ENCODE measurements around the gene CHST8. TPM values are rescaled to one million over a fixed set of nuclear protein-coding genes. Genes with fewer than 3 reads are reported as not detected.
A peak's percentile ranks its signal among the peaks of the same experiment; 100 is the strongest.

CHST8 gene
- total RNA-seq, 1 donor from 2014 or later = not detected

GRCh38 chr19:33678796-33679585 is 57.2 kb downstream of the CHST8 start:
- H3K36me3 ChIP-seq (ENCODE audit: control insufficient read depth, insufficient read depth, low read length) = no peaks in the 10 kb centered on the region
- TF ChIP-seq CTCF (IDR thresholded peaks at IDR 0.05; ENCODE audit: insufficient read depth, low read length, poor library complexity, severe bottlenecking) = no peak
- H3K4me3 ChIP-seq (ENCODE audit: low read depth, low read length) = no peak overlapping the region
- no peak for DNase-seq (ENCODE audit: low read depth)
- peaks cover 5% of the 10 kb centered on the region for H3K27me3 ChIP-seq (ENCODE audit: control insufficient read depth, insufficient read depth, low read length)

- no peak overlapping the region for H3K4me3 ChIP-seq (ENCODE audit: low read depth, low read length)
- peaks cover 12% of the 10 kb centered on the region for H3K27me3 ChIP-seq (ENCODE audit: control insufficient read depth, insufficient read depth, low read length)
- no peak for DNase-seq (ENCODE audit: low read depth)
- TF ChIP-seq CTCF (IDR thresholded peaks at IDR 0.05; ENCODE audit: insufficient read depth, low read length, poor library complexity, severe bottlenecking) = no peak
- no peaks in the 10 kb centered on the region for H3K36me3 ChIP-seq (ENCODE audit: control insufficient read depth, insufficient read depth, low read length)
Measured at GRCh38 chr19:33679696-33680095, 57.9 kb downstream of the CHST8 start.

GRCh38 chr19:33681081-33681680 is 59.4 kb downstream of the CHST8 start:
- no peak for TF ChIP-seq CTCF (IDR thresholded peaks at IDR 0.05; ENCODE audit: insufficient read depth, low read length, poor library complexity, severe bottlenecking)
- H3K36me3 ChIP-seq (ENCODE audit: control insufficient read depth, insufficient read depth, low read length) = no peaks in the 10 kb centered on the region
- H3K4me3 ChIP-seq (ENCODE audit: low read depth, low read length) = no peak overlapping the region
- DNase-seq (ENCODE audit: low read depth) = no peak
- H3K27me3 ChIP-seq (ENCODE audit: control insufficient read depth, insufficient read depth, low read length) = peaks cover 16% of the 10 kb centered on the region

- no peaks in the 10 kb centered on the region for H3K36me3 ChIP-seq (ENCODE audit: control insufficient read depth, insufficient read depth, low read length)
- peak; percentile 7 for DNase-seq (ENCODE audit: low read depth)
- no peak for TF ChIP-seq CTCF (IDR thresholded peaks at IDR 0.05; ENCODE audit: insufficient read depth, low read length, poor library complexity, severe bottlenecking)
- peaks cover 19% of the 10 kb centered on the region for H3K27me3 ChIP-seq (ENCODE audit: control insufficient read depth, insufficient read depth, low read length)
- no peak overlapping the region for H3K4me3 ChIP-seq (ENCODE audit: low read depth, low read length)
Measured at GRCh38 chr19:33683881-33684537, 62.3 kb downstream of the CHST8 start.

- DNase-seq (ENCODE audit: low read depth) = no peak
Measured at GRCh38 chr19:33684538-33685232, 62.9 kb downstream of the CHST8 start.

More at GRCh38 chr19:33684538-33685232, 62.9 kb downstream of the CHST8 start:
- TF ChIP-seq CTCF (IDR thresholded peaks at IDR 0.05; ENCODE audit: insufficient read depth, low read length, poor library complexity, severe bottlenecking) = no peak
- H3K27me3 ChIP-seq (ENCODE audit: control insufficient read depth, insufficient read depth, low read length) = peaks cover 19% of the 10 kb centered on the region
- no peaks in the 10 kb centered on the region for H3K36me3 ChIP-seq (ENCODE audit: control insufficient read depth, insufficient read depth, low read length)
- H3K4me3 ChIP-seq (ENCODE audit: low read depth, low read length) = no peak overlapping the region

All from kidney epithelial cell (primary cell).